Fibroblast of pulmonary artery (primary cell): ENCODE measurements around the gene NUMB.
A peak's percentile ranks its signal among the peaks of the same experiment; 100 is the strongest.

Experiments
- DNase-seq: peaks from one replicate; pipeline ENCODE4 v3.0.0-alpha.2; 2010; ENCODE audit warnings: low read depth
- H3K4me3 ChIP-seq: replicated peaks from 2 replicates; pipeline ENCODE4 v1.5.1; 2011; ENCODE audit warnings: low read depth, mild to moderate bottlenecking, control low read depth, low read length, moderate library complexity
- TF ChIP-seq, protein P1 (sequence below): IDR thresholded peaks from 2 replicates; pipeline ENCODE4 v1.5.1; 2011; ENCODE audit warnings: mild to moderate bottlenecking, control low read depth, low read length, inconsistent platforms; ENCODE audit errors: missing control alignments

The NUMB gene

DNA sequence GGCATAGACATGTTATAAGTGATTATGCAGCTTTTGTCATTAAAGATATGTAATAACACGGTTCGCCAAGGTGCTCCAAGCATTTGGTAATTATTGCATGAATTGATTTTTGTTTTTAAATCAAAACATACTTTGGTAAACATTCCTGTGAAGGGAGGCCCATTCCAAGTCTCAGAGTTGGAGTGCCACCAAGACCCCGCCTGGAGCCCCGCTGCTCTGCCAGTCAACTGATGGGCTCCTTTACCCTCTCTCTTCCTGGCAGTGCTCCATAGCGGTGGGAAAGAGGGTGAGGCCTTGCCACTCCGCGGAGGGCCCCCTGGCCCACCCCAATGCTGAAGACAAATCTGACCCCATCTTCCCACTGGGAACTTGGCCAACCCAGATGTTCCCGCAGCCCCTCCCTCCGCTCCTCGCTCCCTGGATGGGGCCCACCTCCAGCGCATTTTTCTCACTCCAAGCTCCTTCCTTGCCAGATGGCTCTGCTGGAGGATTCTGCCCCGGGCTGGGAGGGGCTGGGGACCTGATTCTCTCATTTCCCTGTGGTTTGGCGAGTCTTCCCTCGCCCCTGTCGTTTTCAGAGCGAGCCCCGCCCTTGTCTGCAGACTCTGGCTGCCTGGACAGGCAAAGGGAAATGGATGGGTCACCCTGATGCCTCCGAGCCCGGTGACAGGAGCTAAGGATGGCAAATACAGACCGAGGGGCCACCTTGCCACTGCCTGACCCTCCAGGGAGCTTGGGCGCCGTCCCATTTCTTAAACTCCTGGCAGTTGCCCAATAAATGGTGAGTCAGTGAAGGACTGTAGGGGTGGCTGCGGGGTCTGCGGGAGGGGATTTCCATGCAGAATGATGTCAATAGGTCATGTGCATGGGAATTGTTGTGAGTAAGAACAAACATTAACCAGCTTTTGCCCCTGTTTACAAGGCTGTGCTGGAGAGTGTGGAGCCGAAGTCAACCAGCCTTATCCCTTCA, 230.2 kb downstream of the NUMB start:
- H3K4me3 ChIP-seq: peak overlapping the region; percentile 29
- TF ChIP-seq, protein P1, sequence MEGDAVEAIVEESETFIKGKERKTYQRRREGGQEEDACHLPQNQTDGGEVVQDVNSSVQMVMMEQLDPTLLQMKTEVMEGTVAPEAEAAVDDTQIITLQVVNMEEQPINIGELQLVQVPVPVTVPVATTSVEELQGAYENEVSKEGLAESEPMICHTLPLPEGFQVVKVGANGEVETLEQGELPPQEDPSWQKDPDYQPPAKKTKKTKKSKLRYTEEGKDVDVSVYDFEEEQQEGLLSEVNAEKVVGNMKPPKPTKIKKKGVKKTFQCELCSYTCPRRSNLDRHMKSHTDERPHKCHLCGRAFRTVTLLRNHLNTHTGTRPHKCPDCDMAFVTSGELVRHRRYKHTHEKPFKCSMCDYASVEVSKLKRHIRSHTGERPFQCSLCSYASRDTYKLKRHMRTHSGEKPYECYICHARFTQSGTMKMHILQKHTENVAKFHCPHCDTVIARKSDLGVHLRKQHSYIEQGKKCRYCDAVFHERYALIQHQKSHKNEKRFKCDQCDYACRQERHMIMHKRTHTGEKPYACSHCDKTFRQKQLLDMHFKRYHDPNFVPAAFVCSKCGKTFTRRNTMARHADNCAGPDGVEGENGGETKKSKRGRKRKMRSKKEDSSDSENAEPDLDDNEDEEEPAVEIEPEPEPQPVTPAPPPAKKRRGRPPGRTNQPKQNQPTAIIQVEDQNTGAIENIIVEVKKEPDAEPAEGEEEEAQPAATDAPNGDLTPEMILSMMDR: no peak
- DNase-seq: peak; percentile 98

DNA sequence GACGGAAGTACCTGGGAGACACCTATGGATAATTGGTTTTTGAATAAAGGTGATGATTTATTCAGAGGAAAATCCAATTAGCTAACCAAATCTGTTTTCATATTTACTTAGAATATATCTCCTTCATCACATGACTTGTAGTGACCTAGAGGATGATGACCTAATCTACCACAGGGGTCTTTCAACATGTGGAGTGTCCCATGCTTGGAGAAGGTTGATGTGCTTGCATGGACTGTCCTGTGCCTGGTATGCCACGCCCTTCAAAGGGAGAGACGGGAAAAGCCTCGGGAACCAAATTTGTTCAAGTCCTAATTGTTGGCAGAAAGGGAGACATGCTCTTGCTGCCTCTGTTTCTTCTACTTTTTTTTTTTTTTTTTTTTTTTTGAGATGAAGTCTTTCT, 232.8 kb downstream of the NUMB start:
- H3K4me3 ChIP-seq: no peak overlapping the region
- TF ChIP-seq, protein P1: no peak
- DNase-seq: no peak
